HG02763 (cell line): ENCODE measurements around the gene DLGAP1.
"Not testable (repeated sequence)": the region's sequence is repeated elsewhere in the genome, so short reads cannot be mapped to it uniquely, and the experiment has no call there.

Experiments
- ATAC-seq: cut with Tn5 transposase; IDR thresholded peaks from one replicate; pipeline ENCODE4 v1.9.1; 2021; ENCODE audit warnings: mild to moderate bottlenecking, moderate library complexity; ENCODE audit not compliant: unreplicated experiment

DLGAP1 gene

DNA sequence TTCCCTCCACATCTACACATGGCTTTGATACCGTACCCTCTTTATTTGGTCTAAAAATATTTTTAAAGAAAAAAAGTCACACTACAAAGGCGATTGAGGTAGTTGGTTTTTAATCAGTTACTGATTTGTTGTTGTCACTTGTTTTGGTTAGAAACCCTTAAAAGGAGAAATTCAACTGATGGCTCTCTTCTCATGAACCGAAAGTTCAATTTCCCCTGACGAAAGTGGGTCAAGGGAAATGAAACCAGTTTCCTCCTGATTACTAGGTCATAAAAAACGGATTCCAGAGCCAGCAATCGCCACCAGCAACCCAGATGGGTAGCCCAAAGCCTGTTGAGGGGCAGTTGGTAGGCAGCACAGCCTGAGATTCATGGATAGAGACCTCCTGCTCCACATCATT, 63.2 kb downstream of the DLGAP1 start:
- ATAC-seq, result no peak

DNA sequence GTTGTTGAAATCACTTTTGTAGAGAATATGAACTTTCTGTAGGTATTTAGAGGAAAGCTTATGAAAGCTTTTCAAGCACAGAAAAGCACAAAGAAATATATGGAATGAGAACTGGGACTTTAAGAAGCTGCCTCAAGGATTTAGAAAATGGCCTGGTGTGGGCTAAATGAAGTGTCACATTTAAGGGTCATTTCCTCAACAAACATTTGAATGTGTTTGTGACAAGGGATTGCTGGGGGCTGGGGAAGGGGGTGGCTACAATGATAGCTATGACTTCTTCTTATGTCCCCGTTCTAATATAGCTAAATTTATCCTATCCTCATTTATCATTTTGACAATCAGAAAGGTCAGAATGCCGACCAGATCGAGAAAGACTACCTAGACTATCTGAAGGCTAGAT, 69.2 kb downstream of the DLGAP1 start:
- no peak for ATAC-seq

DNA sequence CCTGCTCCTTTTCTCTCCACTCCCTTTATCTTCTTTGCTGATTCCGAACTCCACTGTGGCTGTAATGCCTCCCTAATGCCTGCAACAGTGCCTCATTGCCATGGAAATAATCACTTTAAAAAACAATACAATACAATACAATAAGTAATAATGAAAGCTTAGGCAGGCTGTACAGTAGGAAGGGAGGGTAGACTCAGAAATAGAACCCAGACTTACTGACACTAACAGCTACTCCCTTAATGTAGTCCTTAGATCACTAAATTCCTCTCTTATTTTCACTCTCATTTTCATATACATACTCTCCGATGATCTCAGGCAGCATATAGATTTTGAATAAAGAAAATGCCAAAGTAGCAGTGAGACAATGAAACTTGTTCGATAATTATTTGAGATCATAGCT, 70.2 kb downstream of the DLGAP1 start:
- no peak for ATAC-seq

DNA sequence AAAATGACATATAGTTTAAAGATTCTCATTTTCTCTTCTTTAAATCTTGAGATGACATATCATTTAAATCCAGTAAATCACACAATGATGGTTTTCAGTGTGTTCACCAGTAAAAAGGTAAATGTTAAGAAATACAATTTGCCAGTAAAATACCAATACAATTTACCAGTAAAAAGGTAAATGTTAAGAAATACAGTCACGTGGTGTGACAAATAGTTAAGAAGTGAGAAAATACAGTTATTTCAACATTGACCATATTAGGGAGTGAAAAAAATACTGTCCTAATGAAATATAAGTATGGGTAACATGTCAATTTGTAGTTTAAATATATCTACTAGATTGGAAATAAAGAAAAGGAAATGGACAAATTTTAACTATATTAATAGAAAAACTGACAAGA, 80.5 kb downstream of the DLGAP1 start:
- ATAC-seq, result no peak

DNA sequence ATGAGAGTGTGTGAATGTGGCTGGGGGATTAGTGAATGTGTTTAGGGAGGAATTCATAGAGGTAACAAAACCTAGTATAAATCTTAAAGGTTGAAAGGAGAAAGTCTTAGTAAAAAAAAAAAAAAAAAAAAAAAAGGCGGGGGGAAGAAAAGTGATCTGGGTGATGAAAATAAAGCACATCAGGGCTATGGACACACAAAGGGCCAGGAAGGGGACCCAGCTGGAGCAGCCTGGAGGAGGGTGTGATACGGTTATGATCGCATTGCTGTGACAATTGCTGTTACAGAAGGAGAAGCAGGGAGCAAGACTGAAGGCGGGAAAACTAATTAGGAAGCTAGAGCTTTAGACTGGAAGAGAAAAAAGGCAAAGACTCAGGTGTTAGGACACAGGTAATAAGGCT, 85.4 kb downstream of the DLGAP1 start:
- no peak for ATAC-seq

DNA sequence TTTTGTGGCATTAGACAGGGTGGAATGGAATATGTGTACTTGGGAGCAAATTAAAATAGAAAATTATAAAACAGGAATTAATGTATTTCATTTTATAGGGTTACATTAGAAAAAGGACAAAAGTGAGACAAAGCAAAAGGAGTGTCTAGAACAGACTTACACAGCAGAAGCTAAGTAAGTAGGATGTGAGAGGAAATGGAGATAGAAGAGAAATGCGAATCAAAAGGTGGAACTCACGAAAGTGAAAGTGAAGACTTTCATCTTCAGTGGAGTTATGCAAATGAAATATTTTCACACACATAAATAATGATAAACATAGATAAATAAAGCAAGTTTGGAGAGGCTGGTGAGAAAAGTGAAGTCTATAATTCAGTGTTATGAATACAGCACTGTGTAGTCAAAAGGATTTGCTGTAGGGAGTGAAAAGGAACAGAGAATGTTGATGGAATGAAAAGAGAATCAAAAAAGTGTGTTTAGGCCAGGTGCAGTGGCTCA, 94.8 kb downstream of the DLGAP1 start:
- ATAC-seq, result no peak

DNA sequence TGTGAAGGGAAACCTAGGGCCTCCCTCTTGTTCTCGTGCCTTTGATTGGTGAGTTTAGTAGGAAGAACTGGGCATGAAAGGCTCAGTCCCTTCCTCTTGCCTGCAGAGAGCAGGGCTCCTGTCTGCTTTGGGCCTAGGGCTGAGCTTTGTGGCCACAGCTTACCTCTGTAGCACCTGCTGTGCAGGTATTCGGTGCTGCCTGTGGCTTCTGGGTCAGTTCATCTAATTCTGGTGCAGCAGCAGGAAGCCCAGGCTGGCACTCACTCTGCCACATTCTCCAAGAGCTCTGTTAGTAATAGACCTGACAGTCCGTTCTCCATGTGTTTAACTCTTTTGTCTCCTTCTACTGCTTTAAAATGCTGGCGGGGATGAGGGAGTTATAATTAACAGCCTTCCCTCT, 96.5 kb downstream of the DLGAP1 start:
- ATAC-seq, result no peak

DNA sequence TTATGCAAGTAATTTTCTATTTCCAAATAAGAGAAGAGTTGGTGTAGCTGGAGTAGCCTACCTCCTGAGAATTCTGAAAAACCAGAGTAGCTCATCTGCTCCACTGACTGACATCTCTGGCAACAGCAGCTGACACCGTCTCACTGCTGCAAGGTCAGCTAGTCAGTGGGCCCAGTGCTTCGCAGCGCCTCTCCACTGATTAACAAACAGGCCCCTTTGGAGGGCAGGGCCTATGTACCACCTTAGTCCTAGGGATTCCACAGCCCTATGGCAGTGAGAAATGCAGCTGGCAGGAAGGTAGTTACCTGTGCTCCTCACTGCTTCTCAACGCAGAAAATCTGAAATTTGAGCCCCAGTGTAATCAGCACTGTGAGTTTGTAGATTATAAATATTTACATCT, 97.5 kb downstream of the DLGAP1 start:
- ATAC-seq, result no peak

DNA sequence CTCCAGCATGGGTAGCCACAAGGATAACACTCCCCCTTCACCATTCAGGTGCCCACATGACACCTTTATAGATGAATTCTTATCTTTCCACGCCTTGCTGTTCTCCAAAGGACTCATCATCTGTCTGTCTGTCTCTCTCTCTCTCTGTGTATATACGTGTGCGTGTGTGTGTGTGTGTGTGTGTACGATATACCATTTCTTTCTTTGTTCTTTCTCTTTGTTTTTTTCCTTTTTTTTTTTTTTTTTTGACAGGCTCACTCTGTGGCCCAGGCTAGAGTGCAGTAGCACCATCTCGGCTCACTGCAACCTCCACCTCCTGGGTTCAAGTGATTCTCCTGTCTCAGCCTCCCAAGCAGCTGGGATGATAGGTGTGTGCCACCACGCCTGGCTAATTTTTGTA, 98.2 kb downstream of the DLGAP1 start:
- no peak for ATAC-seq

DNA sequence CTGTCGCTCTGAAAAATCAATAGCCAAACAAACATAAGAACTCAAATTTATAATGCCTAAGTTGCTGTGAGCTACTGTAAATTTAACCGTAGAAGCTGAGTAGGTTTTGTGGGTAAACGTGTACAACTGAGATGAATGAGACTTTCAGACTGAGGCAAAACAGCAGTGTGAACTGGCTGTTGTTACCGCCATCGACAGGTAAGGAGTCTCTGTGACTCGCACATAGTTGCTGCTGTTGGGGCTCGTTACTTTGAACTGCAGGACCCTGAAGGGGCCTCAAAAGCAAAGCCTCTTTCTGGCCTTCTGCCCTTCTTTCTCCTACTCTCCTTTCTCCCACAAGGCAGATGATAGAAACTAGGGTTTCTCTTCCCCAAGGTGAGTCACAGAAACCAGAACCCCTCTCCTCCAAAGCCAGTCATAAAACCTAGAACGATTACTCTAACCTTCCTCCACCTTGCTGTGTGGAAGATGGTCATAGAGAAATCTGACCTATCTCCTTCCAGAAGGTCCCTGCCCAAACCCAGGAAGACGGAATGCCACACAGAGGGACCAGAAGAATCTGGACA, 101.2 kb downstream of the DLGAP1 start:
- no peak for ATAC-seq

DNA sequence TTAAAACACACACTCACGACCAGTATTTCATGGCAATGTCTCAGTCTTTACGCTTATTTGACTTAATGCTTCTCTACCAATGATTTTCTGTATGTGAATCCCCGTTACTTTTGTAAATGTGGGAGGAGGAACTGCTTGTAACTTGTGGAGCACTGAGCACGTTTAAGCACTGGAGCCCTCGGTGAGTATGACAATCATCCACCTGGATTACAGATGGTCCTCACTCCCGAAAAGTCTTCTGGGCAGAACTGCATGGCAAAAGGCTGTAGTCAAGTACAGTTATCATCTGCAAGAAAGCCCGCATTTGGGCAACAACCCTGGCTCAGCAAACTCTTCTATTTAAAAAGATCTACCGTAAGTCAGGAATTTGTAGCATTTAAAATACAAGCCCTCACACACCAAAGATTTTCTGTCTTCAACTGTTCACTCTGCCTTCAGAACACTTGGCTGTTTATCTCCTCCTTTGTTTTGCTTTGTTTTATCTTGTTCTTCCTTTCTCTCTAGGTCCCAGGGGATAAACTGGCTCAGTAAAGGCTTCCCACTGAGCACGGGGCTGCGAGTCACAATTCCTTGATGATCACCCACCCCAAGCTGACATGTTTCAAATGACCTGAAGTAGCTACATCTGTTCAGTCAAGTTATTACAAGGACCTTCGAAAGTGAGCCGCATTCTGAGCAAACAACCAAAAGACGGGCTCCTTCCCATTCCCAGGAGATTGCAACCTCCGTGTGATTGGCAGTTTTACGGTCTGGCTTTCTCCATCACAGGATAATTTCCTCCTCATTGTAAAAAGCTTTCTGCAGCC, 102.2 kb downstream of the DLGAP1 start:
- no peak for ATAC-seq

DNA sequence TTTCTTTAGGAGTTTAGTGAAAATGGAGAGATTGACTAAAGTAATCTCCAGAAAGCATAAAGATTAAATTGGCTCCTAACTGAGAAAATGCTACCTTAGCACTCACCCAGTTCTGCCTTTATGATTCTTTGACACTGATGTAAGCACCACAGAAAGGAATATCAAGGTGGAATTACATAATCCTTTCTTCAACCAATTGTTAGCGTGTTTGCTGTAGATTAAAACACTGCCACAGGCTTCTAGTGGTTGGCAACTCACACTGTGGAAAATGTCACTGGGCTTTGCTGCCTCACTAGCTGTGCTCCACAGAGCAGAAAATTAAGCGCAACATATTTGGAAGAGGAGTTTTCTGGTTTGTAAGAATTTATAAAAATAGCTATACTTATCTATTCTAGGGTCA, 104.1 kb downstream of the DLGAP1 start:
- no peak for ATAC-seq

DNA sequence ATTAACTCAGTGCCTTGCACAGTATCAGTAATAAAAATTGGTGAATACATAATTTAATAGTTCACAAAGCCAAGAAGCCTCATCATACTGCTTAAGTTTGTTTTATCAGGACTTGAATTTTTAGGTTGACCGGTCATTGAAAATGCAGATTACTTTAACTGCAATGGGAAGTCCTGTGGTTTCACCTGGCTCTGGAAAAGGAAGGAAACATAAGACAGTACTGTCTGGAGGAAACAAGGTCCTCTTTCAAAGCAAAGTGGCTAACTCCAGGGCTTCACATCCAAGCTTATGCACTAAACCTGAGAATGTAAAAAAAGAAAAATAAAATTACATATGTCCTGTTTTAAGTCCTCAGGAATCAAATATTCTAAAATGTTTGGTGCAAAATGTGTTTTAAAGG, 119.7 kb downstream of the DLGAP1 start:
- no peak for ATAC-seq

DNA sequence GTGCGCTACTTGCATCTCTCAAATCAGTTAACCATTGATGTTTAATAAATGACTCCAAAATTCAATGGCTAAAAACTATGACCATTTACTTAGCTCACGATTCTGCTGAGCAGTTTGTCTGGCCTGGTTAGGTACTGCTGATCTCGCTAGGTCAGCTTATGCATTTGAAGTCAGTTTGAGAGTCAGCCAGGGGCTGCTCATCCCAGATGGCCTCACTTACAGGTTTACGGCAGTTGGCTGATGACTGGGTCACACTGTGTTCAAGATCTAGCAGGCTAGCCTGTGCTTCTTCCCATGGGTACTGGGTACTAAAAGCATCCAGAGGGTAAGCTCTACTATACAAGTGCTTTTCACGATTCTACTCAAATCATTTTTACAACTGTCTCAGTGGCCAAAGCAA, 122.1 kb downstream of the DLGAP1 start:
- ATAC-seq, result no peak

DNA sequence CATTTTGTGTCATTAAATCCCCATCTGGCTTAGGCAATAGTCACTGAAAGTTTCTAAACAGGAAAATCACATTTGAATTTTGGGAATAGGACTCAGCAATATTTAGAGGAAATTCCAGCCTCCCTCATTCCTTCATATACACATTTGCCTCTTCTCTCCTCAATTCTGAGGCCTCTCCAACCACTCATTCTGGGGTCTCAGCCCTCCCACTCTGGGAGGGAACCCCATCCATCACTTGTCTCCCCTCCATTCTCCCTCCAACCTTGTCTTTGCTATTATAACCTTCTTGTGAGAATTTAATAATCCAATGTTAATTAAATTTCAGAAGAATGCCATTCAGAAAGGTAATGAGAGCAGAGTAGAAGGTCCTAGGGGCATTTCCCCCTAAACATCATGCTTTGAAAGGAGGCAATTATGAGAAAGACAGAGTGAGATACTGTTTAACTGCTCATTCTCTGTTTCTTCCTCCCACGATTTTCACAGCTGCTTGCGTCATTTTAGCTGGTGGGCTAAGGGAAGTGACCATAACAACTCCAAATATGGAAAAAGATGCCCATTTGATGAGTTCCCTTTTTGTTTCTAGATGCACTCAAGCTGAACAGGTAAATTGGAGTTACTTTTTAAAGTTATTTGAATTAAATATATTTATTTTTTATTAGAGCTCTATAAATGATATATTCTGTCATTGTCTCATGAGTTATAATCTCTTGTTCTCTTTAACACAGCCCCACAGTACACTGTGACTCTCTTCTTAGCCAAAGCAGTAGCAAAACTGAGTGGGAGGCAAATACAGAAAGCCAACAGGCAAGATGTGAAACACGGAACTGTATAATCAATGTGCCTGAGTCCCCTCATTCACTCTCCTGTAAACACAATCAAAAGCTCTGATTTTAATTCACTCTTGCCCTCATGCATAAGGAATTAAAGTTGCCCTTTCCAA, 135.1 kb downstream of the DLGAP1 start:
- ATAC-seq, result peak; percentile 79

DNA sequence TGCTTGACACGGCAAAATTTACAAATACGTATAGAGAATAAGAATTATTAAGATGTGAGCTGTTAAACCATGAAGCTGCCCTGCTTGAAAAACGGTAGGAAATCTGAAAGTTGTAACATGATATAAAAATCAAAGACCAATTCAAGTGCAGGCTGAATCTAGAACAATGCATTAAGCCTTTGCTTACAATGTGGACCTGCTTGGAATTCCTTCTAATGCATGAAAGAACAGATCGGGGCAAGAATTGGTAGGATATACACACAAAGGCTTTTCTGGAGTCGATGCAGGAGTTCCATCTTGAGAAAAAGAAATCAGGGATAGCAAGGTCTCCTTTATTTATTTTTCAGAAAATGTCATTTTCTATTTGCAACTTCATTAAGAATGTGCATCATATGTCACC, 136.8 kb downstream of the DLGAP1 start:
- no peak for ATAC-seq

DNA sequence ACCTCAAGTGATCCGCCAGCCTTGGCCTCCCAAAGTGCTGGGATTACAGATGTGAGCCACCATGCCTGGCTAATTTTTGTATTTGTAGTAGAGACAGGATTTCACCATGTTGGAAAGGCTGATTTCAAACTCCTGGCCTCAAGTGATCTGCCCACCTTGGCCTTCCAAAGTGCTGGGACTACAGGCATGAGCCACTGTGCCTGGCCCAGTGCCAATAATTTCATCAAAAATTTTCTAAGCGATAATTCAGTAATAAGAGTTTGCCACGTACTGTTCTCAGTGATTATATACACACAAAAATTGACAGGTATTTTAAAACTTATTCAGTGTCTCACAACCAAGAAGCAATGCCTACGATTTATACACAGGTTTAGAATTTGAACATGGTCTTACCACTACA, 143.2 kb downstream of the DLGAP1 start:
- ATAC-seq, result not testable (repeated sequence)

DNA sequence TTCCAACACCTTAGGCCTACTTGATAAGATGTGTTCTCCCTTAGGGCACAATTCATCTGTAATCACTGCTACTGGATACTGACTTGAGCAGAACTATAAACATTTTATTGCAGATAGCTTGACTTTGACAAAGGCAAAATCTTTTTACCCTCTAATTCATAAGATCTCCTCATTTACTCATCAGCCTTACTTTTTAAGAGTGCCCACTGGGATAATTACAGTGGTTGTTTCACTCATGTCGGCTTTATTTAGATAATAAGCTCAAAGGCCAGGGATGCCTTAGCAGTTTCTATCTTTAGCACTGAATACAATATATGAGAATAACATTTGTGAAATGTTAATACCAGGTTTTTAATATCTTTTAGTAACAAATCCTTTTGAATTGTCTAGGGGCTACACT, 144.0 kb downstream of the DLGAP1 start:
- no peak for ATAC-seq

DNA sequence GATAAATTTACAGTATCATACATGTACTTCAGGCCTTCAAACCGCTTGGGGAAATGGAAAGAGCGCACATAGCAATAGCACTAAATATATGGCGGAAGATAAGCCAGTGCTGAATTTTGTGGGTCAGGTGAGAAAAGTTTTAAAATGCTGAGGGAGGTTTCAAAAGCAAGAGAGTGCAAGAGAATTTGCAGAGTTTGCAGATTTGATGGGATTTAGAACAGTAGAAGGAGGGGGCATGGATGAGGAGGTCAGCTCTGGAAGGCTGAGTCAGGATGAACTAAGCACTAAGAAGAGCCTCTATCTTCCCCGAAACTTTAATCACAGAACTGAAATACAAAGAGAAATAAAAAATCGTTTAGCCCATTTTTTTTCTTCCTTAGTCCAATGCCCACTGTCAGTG, 145.9 kb downstream of the DLGAP1 start:
- ATAC-seq, result no peak

DNA sequence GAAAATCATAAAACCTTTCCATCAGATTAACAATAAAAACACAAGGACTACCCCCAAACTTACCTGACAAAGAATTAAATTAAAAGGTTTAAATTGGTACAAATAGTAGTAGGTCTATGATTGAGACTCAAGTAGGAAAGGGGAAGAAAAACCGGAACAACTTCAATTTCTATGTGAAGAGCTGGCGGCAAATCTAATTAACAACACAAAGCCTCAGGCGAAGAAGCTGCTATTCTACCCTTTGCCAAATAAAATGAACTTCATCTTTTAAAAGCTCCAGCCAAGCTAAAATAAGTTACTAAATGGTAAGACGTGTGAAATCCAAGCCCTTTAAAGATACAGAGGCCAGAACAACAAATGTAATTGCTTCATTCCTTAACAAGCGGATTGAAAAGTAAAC, 146.5 kb downstream of the DLGAP1 start:
- ATAC-seq, result no peak

DNA sequence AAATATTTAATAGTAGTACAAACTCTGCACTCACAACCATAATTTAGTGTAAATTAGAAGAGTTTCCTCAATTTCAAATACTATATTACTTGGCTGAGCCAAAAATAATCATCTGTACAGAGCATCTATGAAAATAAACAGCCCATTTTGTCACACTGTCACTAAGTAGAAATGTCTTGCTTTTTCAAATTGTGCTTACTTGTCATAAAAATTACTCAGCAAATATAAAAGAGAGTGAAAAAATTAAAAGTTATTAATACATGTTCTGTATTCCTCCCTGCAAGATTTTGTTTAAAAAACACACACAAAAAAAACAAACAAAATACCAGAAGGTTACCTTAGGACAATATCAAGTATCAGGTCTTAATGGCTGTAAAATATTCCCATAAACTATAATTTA, 155.7 kb downstream of the DLGAP1 start:
- ATAC-seq, result no peak

DNA sequence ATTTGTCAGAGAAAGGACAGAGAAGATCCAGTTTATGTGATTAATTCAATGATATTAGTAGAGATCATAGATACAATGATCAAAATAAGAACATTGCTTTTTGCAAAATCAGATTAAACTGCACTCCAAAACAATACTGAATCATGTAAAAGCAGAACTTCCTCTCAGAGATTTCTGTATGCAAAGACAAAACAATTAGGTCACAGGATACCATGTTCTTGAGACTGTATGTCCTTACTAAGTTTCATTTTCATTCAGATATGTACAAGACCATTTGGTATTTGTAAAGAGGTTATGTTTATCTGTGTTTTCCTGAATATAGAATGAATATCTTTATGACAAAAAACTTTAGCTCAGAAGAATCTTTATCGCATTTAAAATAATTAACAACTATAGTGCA, 161.8 kb downstream of the DLGAP1 start:
- no peak for ATAC-seq
